ENCODE results near the gene PLK5.
"Not testable (repeated sequence)": the region's sequence is repeated elsewhere in the genome, so short reads cannot be mapped to it uniquely, and the experiment has no call there.

Gene PLK5

GRCh38 chr19:1516395-1516753 lies 7.5 kb upstream of the PLK5 start:
- DNase-seq (ENCODE audit: low read depth, low spot score): no peak

GRCh38 chr19:1518471-1518870 lies 5.4 kb upstream of the PLK5 start:
- TF ChIP-seq CTCF (IDR thresholded peaks at IDR 0.05; ENCODE audit: insufficient read depth, low read length, missing control alignments): no peak
- POLR2A ChIA-PET: no interaction called here
- no peak overlapping the region for H3K4me3 ChIP-seq (ENCODE audit: low read depth, low read length)
- CTCF ChIA-PET: interaction anchor here (1.0 to 1.3 kb wide), 3 partner anchors 9 to 28 kb away, joined by 3 to 4 read pairs (median 3); no protein-coding TSS in a partner anchor
- DNase-seq (ENCODE audit: low read depth, low spot score): no peak

More at GRCh38 chr19:1516395-1516753, 7.5 kb upstream of the PLK5 start:
- ChIA-PET CTCF (no interaction called here), POLR2A (interaction anchor here (1.2 kb wide), 1 partner anchor 8 kb away, joined by 5 read pairs; no protein-coding TSS in a partner anchor)
- TF ChIP-seq CTCF (IDR thresholded peaks at IDR 0.05; ENCODE audit: insufficient read depth, low read length, missing control alignments): no peak
- no peak overlapping the region for H3K4me3 ChIP-seq (ENCODE audit: low read depth, low read length)

- DNase-seq (ENCODE audit: low read depth, low spot score); H3K4me3 ChIP-seq (ENCODE audit: low read depth, low read length); POLR2A ChIA-PET; CTCF ChIA-PET: not testable (repeated sequence)
Measured at GRCh38 chr19:1519802-1520201, 4.1 kb upstream of the PLK5 start.

- ChIA-PET POLR2A (no interaction called here), CTCF (no interaction called here)
- no peak for DNase-seq (ENCODE audit: low read depth, low spot score)
- no peak for TF ChIP-seq CTCF (IDR thresholded peaks at IDR 0.05; ENCODE audit: insufficient read depth, low read length, missing control alignments)
- H3K4me3 ChIP-seq (ENCODE audit: low read depth, low read length): no peak overlapping the region
Measured at GRCh38 chr19:1520203-1520780, 3.6 kb upstream of the PLK5 start.

- TF ChIP-seq CTCF (IDR thresholded peaks at IDR 0.05; ENCODE audit: insufficient read depth, low read length, missing control alignments): no peak
- no peak overlapping the region for H3K4me3 ChIP-seq (ENCODE audit: low read depth, low read length)
- ChIA-PET POLR2A (no interaction called here), CTCF (interaction anchor here (1.4 to 2.2 kb wide), 2 partner anchors 19 to 26 kb away, joined by 4 to 15 read pairs; no protein-coding TSS in a partner anchor)
- DNase-seq (ENCODE audit: low read depth, low spot score): no peak
Measured at GRCh38 chr19:1521636-1522035, 2.2 kb upstream of the PLK5 start.

- CTCF ChIA-PET: interaction anchor here (1.4 to 2.2 kb wide), 2 partner anchors 19 to 25 kb away, joined by 4 to 15 read pairs; no protein-coding TSS in a partner anchor
- no peak for TF ChIP-seq CTCF (IDR thresholded peaks at IDR 0.05; ENCODE audit: insufficient read depth, low read length, missing control alignments)
- H3K4me3 ChIP-seq (ENCODE audit: low read depth, low read length): no peak overlapping the region
- POLR2A ChIA-PET: no interaction called here
- no peak for DNase-seq (ENCODE audit: low read depth, low spot score)
Measured at GRCh38 chr19:1522061-1522460, 1.8 kb upstream of the PLK5 start.

GRCh38 chr19:1522838-1523237 lies 1.0 kb upstream of the PLK5 start:
- CTCF ChIA-PET: interaction anchor here (2.2 kb wide), 1 partner anchor 24 kb away, joined by 15 read pairs; no protein-coding TSS in a partner anchor

More at GRCh38 chr19:1522838-1523237, 1.0 kb upstream of the PLK5 start:
- no peak for DNase-seq (ENCODE audit: low read depth, low spot score)
- H3K4me3 ChIP-seq (ENCODE audit: low read depth, low read length): no peak overlapping the region
- POLR2A ChIA-PET: no interaction called here
- no peak for TF ChIP-seq CTCF (IDR thresholded peaks at IDR 0.05; ENCODE audit: insufficient read depth, low read length, missing control alignments)
